ENCODE data around the gene GTF3C5.
"Not testable (repeated sequence)": the region's sequence is repeated elsewhere in the genome, so short reads cannot be mapped to it uniquely, and the experiment has no call there.

Gene GTF3C5

GRCh38 chr9:133060417-133060841 is 29.6 kb downstream of the GTF3C5 start:
- in situ Hi-C loops (cut with HindIII; ENCODE audit: low sequenced_read_pairs): no loop called here
- no peak overlapping the region for H3K4me3 ChIP-seq (ENCODE audit: low read depth, low read length)
- TF ChIP-seq CTCF (IDR thresholded peaks at IDR 0.05; ENCODE audit: low read depth, low read length, missing control alignments): no peak
- no peak for DNase-seq (ENCODE audit: low read depth)

- DNase-seq (ENCODE audit: low read depth); in situ Hi-C loops (cut with HindIII; ENCODE audit: low sequenced_read_pairs); H3K4me3 ChIP-seq (ENCODE audit: low read depth, low read length): not testable (repeated sequence)
Observed at GRCh38 chr9:133061019-133061763, 30.4 kb downstream of the GTF3C5 start.

GRCh38 chr9:133061764-133062145 is 31.0 kb downstream of the GTF3C5 start, which contains the start of gene CEL:
Gene CEL (plus strand): TSS chr9:133061981. CDS start chr9:133062003, 22 bp downstream.
- H3K4me3 ChIP-seq (ENCODE audit: low read depth, low read length); DNase-seq (ENCODE audit: low read depth); in situ Hi-C loops (cut with HindIII; ENCODE audit: low sequenced_read_pairs): not testable (repeated sequence)

- in situ Hi-C loops (cut with HindIII; ENCODE audit: low sequenced_read_pairs); DNase-seq (ENCODE audit: low read depth); H3K4me3 ChIP-seq (ENCODE audit: low read depth, low read length): not testable (repeated sequence)
Observed at GRCh38 chr9:133062569-133062968, 31.8 kb downstream of the GTF3C5 start.

GRCh38 chr9:133063159-133063499 is 32.3 kb downstream of the GTF3C5 start:
- in situ Hi-C loops (cut with HindIII; ENCODE audit: low sequenced_read_pairs): no loop called here
- no peak overlapping the region for H3K4me3 ChIP-seq (ENCODE audit: low read depth, low read length)
- TF ChIP-seq CTCF (IDR thresholded peaks at IDR 0.05; ENCODE audit: low read depth, low read length, missing control alignments): no peak
- DNase-seq (ENCODE audit: low read depth): no peak

- in situ Hi-C loops (cut with HindIII; ENCODE audit: low sequenced_read_pairs): no loop called here
- no peak for DNase-seq (ENCODE audit: low read depth)
- no peak for TF ChIP-seq CTCF (IDR thresholded peaks at IDR 0.05; ENCODE audit: low read depth, low read length, missing control alignments)
- no peak overlapping the region for H3K4me3 ChIP-seq (ENCODE audit: low read depth, low read length)
Observed at GRCh38 chr9:133063500-133064231, 32.9 kb downstream of the GTF3C5 start.

- DNase-seq (ENCODE audit: low read depth): no peak
- no peak overlapping the region for H3K4me3 ChIP-seq (ENCODE audit: low read depth, low read length)
- in situ Hi-C loops (cut with HindIII; ENCODE audit: low sequenced_read_pairs): no loop called here
- no peak for TF ChIP-seq CTCF (IDR thresholded peaks at IDR 0.05; ENCODE audit: low read depth, low read length, missing control alignments)
Observed at GRCh38 chr9:133064241-133065069, 33.7 kb downstream of the GTF3C5 start.

- H3K4me3 ChIP-seq (ENCODE audit: low read depth, low read length): no peak overlapping the region
- no peak for DNase-seq (ENCODE audit: low read depth)
- in situ Hi-C loops (cut with HindIII; ENCODE audit: low sequenced_read_pairs): no loop called here
- TF ChIP-seq CTCF (IDR thresholded peaks at IDR 0.05; ENCODE audit: low read depth, low read length, missing control alignments): no peak
Observed at GRCh38 chr9:133065070-133065388, 34.2 kb downstream of the GTF3C5 start.

Measured in astrocyte of the cerebellum (primary cell).